ENCODE measurements around the gene BLM.

The BLM gene

DNA sequence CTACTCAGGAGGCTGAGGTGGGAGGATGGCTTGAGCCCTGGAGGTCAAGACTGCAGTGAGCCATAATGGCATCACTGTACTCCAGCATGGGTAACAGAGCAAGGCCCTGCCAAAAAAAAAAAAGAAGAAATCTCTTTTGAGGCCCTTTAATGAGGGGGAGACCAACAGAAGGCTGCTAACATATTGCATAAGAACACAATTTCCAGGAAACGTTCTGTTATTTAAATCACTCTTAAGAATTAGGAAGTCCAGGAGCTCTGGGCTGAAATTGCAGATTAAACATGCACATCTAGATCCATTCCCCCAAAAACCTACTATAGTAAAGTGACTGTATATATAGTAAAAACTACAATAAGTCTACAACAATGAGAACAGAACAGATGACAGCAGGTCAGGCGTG lies 16.1 kb upstream of the BLM start:
- Mint-ChIP-seq H3K4me3 (no peak overlapping the region), H3K27ac (no peak overlapping the region), H3K27me3 (ENCODE audit: low read depth) (no peaks in the 10 kb centered on the region), H3K36me3 (ENCODE audit: low read depth) (peaks cover 34% of the 10 kb centered on the region), H3K9me3 (peaks cover 18% of the 10 kb centered on the region), H3K4me1 (no peaks in the 10 kb centered on the region)
- TF ChIP-seq, protein P1, sequence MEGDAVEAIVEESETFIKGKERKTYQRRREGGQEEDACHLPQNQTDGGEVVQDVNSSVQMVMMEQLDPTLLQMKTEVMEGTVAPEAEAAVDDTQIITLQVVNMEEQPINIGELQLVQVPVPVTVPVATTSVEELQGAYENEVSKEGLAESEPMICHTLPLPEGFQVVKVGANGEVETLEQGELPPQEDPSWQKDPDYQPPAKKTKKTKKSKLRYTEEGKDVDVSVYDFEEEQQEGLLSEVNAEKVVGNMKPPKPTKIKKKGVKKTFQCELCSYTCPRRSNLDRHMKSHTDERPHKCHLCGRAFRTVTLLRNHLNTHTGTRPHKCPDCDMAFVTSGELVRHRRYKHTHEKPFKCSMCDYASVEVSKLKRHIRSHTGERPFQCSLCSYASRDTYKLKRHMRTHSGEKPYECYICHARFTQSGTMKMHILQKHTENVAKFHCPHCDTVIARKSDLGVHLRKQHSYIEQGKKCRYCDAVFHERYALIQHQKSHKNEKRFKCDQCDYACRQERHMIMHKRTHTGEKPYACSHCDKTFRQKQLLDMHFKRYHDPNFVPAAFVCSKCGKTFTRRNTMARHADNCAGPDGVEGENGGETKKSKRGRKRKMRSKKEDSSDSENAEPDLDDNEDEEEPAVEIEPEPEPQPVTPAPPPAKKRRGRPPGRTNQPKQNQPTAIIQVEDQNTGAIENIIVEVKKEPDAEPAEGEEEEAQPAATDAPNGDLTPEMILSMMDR (IDR thresholded peaks at IDR 0.05; ENCODE audit: unreplicated experiment in 3 of 3), result no peak

DNA sequence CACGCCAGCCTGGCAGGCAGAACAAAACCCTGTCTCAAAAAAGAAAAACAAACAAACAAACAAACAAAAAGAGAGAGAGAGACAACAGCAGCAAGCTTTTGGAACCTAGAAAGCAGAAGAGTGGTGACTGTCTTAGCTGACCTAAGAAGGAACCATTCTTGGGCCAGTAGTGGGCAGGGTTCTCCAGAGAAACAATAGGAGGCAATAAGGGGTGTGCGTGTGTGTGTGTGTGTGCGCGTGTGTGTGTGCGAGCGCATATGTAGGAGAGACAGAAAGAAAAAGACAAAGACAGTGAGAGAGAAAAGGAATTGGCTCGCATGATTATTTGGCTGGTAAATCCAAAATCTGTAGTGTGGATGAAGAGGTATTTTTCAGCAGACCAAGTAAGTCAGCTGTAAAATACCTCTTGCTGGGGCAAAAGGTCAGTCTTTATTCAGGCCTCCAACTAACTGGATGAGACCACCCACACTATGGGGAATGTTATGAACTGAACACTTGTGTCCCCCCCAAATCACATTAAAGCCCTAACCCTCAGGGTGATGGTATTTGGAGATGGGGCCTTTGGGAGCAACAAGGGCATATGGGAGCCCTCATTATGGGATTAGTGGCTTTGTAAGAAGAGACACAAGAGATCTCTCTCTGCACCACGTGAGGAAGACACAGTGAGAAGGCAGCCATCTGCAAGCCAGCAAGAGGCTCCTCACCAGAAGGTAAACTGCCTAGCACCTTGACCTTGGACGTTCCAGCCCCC lies 15.1 kb upstream of the BLM start:
- peaks cover 42% of the 10 kb centered on the region for H3K36me3 Mint-ChIP-seq (ENCODE audit: low read depth)
- H3K27me3 Mint-ChIP-seq (ENCODE audit: low read depth), result no peaks in the 10 kb centered on the region
- no peak overlapping the region for H3K4me3 Mint-ChIP-seq
- no peaks in the 10 kb centered on the region for H3K4me1 Mint-ChIP-seq
- H3K27ac Mint-ChIP-seq, result no peak overlapping the region
- TF ChIP-seq, protein P1 (IDR thresholded peaks at IDR 0.05; ENCODE audit: unreplicated experiment in 3 of 3), result no peak
- H3K9me3 Mint-ChIP-seq, result peaks cover 18% of the 10 kb centered on the region

DNA sequence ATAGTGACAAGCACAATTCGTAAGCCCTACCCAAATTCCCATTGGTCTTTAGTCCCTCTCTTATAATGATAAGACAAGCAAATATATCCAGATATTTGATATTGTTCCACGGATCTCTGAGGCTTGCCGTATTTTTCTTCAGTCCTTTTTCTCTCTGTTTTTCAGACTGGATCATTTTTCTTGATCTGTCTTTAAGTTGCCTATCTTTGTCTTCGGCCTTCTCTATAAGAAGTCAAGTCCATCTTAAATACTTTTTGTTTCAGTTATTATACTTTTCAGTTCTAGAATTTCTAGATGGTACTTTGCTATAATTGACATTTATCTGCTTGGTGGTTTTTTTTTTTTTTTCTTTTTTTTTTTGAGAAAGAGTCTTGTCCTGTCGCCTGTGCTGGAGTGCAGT lies 13.7 kb upstream of the BLM start:
- Mint-ChIP-seq H3K36me3 (ENCODE audit: low read depth) (peaks cover 42% of the 10 kb centered on the region), H3K4me3 (no peak overlapping the region), H3K27me3 (ENCODE audit: low read depth) (no peaks in the 10 kb centered on the region), H3K9me3 (peaks cover 18% of the 10 kb centered on the region), H3K4me1 (no peaks in the 10 kb centered on the region), H3K27ac (no peak overlapping the region)
- TF ChIP-seq, protein P1 (IDR thresholded peaks at IDR 0.05; ENCODE audit: unreplicated experiment in 3 of 3), result no peak

DNA sequence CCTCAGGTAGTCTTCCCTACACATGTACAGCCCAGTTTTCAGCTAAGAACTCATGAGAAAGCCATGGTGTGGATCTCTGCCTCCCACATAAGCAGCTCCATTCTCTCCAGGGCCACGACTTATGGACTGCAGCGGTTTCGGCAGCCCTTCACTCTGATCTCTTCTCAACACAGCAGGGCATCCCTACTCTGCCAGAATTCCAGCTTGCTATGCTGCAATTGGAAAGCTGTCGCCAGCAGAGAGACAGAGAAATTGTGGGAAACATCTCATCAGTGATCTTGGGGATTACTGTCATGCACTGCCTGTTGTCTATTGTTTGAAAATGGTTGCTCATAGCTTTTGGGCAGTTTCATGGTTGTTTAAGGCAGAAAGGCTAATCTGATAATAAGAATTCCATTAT lies 11.9 kb upstream of the BLM start:
- Mint-ChIP-seq H3K9me3 (peaks cover 18% of the 10 kb centered on the region), H3K27ac (no peak overlapping the region), H3K4me1 (no peaks in the 10 kb centered on the region), H3K27me3 (ENCODE audit: low read depth) (no peaks in the 10 kb centered on the region), H3K4me3 (no peak overlapping the region), H3K36me3 (ENCODE audit: low read depth) (peaks cover 41% of the 10 kb centered on the region)
- TF ChIP-seq, protein P1 (IDR thresholded peaks at IDR 0.05; ENCODE audit: unreplicated experiment in 3 of 3), result no peak

DNA sequence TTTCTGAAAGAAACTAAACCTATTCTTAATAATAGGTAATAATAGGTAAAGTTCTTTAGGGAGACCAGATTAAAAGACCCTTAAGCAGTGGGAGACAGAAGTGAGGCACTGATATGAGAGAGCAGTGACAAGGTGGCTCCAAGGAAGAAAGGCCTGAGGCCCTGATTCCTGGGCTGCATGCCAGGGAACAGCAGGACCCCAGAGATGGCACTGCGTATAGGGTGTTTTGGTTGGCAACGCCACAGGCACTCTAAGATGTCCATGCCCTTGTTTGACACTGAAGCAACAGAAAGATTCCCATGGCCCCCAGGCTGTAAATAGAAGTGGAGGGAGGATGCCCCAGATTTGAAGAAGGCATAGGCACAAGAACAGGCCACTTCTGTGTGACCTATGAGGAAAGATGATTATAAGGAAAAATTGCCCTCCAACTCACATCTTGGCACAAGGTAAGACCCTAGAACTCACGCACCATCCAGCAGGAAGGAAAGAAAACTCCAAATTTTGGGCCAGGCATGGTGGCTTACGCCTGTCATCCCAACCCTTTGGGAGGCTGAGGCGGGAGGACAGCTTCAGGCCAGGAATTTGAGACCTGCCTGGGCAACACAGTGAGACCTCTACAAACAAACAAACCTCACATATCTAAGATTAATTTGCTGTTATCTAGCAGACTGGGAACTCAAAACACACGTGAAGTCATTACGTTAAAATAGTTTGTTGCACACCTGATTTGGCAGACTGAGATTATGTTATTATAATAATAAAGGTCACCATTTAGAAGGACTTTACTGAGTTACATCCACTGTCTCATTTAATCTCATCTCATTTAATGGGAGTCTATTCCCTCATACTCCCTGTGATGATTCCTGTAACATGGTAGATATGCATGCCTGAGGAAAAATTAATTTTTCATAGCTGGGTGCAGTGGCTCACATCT lies 10.5 kb upstream of the BLM start:
- peaks cover 42% of the 10 kb centered on the region for H3K36me3 Mint-ChIP-seq (ENCODE audit: low read depth)
- no peaks in the 10 kb centered on the region for H3K27me3 Mint-ChIP-seq (ENCODE audit: low read depth)
- H3K4me1 Mint-ChIP-seq, result no peaks in the 10 kb centered on the region
- H3K4me3 Mint-ChIP-seq, result no peak overlapping the region
- H3K27ac Mint-ChIP-seq, result no peak overlapping the region
- peaks cover 18% of the 10 kb centered on the region for H3K9me3 Mint-ChIP-seq
- TF ChIP-seq, protein P1 (IDR thresholded peaks at IDR 0.05; ENCODE audit: unreplicated experiment in 3 of 3), result no peak
